Measurements from ENCODE around the gene ZBTB7C. TPM values are rescaled to one million over a fixed set of nuclear protein-coding genes. Genes with fewer than 3 reads are reported as not detected.

Gene ZBTB7C
- total and polyA plus RNA-seq, 9 of the 15 experiments (the other 6 are each of a cell fraction or from before 2014, with no cell fraction given), result not detected

- H3K27me3 ChIP-seq (ENCODE audit: control insufficient read depth in 2 of 2, insufficient read depth in 2 of 2, low read length in 2 of 2), result peaks cover 2 to 24% of the 10 kb centered on the region in 2 experiments; a peak in 2 of 5 replicates
- peaks cover 0 to 11% of the 10 kb centered on the region in 2 experiments; a peak in 2 of 5 replicates for H3K4me1 ChIP-seq (replicated peaks in 1 of 2; ENCODE audit: control insufficient read depth in 2 of 2, insufficient read depth in 2 of 2, low read length in 2 of 2)
- no peak for DNase-seq (ENCODE audit: extremely low read depth in 1 of 4, low spot score in 3 of 4)
- no peak overlapping the region for H3K4me3 ChIP-seq
- ChIA-PET POLR2A (no interaction called here), CTCF (ENCODE audit: low intra/inter-chr PET ratio) (no interaction called here)
- ATAC-seq, result no peak
- H3K4me2 ChIP-seq (ENCODE audit: insufficient read depth, low read length), result no peak overlapping the region
- no peaks in the 10 kb centered on the region for H3K79me2 ChIP-seq (ENCODE audit: control insufficient read depth, insufficient read depth, low read length)
- 10% methylated on average over 2 of the region's 4 CpGs for WGBS (ENCODE audit: insufficient coverage, low coverage, missing lambda C conversion rate)
- in situ Hi-C loops (cut with MboI) (no loop called here), intact Hi-C loops (cut with micrococcal nuclease) (no loop called here)
- TF ChIP-seq MLX (CRISPR knock-in tag; conservative IDR thresholded peaks at IDR 0.05) (no peak), HDAC6 (IDR thresholded peaks at IDR 0.05; ENCODE audit: low read depth, low read length) (no peak), MAFK (IDR thresholded peaks at IDR 0.05; ENCODE audit: low read length) (no peak), ZC3H4 (CRISPR knock-in tag; IDR thresholded peaks at IDR 0.05; ENCODE audit: borderline replicate concordance) (no peak), ARID2 (IDR thresholded peaks at IDR 0.05) (no peak)
- H2AFZ ChIP-seq (ENCODE audit: low read depth, low read length), result no peak overlapping the region
- no peak for FAIRE-seq
- no peaks in the 10 kb centered on the region for H4K20me1 ChIP-seq (replicated peaks; ENCODE audit: control insufficient read depth, insufficient read depth, low read length)
- H3K9me1 ChIP-seq (ENCODE audit: control insufficient read depth, insufficient read depth, low read length), result no peaks in the 10 kb centered on the region
- no peak overlapping the region for H3K27ac ChIP-seq (ENCODE audit: extremely low read depth, low read depth, low read length)
- BruUV-seq (replicated peaks), result no TSS peak
- no peaks in the 10 kb centered on the region for H3K9me3 ChIP-seq (replicated peaks; ENCODE audit: control insufficient read depth, insufficient read depth, low read depth, low read length)
- H3K36me3 ChIP-seq (ENCODE audit: control insufficient read depth, insufficient read depth, low read length), result no peaks in the 10 kb centered on the region
- no peak overlapping the region for H3K9ac ChIP-seq (ENCODE audit: insufficient read depth in 1 of 2, low read depth in 2 of 2, low read length in 2 of 2)
Measured at GRCh38 chr18:48160622-48161021, 248.6 kb downstream of the ZBTB7C start.

DNA sequence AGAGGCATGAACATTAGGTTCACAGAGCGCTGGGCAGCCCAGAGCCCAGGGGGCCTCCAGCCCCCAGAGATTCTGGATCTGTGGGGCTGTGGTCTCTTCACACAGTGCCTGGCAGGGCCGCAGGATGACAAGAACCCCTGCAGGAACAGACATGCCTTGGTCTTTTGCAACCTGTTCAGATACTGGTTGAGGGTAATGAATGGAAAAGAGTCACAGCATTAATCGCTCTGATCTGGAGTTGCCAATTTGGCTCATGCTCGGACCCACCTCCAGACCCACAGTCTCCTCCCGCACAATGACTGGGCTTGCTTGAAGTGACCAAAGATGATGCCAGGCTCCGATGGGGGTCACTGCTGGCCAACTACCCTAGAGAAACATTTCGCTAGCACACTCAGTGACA lies 249.4 kb downstream of the ZBTB7C start:
- H3K9me3 ChIP-seq (replicated peaks; ENCODE audit: control insufficient read depth, insufficient read depth, low read depth, low read length), result no peaks in the 10 kb centered on the region
- no peaks in the 10 kb centered on the region for H3K36me3 ChIP-seq (ENCODE audit: control insufficient read depth, insufficient read depth, low read length)
- ATAC-seq, result no peak
- H4K20me1 ChIP-seq (replicated peaks; ENCODE audit: control insufficient read depth, insufficient read depth, low read length), result no peaks in the 10 kb centered on the region
- H3K4me2 ChIP-seq (ENCODE audit: insufficient read depth, low read length), result no peak overlapping the region
- intact Hi-C loops (cut with micrococcal nuclease), result no loop called here
- no TSS peak for BruUV-seq (replicated peaks)
- H3K9ac ChIP-seq (ENCODE audit: insufficient read depth in 1 of 2, low read depth in 2 of 2, low read length in 2 of 2), result no peak overlapping the region
- H3K9me1 ChIP-seq (ENCODE audit: control insufficient read depth, insufficient read depth, low read length), result no peaks in the 10 kb centered on the region
- no peak for FAIRE-seq
- POLR2A ChIA-PET, result no interaction called here
- in situ Hi-C loops (cut with MboI), result no loop called here
- WGBS (ENCODE audit: insufficient coverage, low coverage, missing lambda C conversion rate), result 0% methylated on average over 4 of the region's 7 CpGs
- no peak for DNase-seq (ENCODE audit: extremely low read depth in 1 of 4, low spot score in 3 of 4)
- H3K27ac ChIP-seq (ENCODE audit: extremely low read depth, low read depth, low read length), result no peak overlapping the region
- no peak overlapping the region for H2AFZ ChIP-seq (ENCODE audit: low read depth, low read length)
- CTCF ChIA-PET (ENCODE audit: low intra/inter-chr PET ratio), result no interaction called here
- H3K4me3 ChIP-seq, result no peak overlapping the region
- H3K4me1 ChIP-seq (replicated peaks in 1 of 2; ENCODE audit: control insufficient read depth in 2 of 2, insufficient read depth in 2 of 2, low read length in 2 of 2), result peaks cover 0 to 11% of the 10 kb centered on the region in 2 experiments; a peak in 2 of 5 replicates
- H3K79me2 ChIP-seq (ENCODE audit: control insufficient read depth, insufficient read depth, low read length), result no peaks in the 10 kb centered on the region
- H3K27me3 ChIP-seq (ENCODE audit: control insufficient read depth in 2 of 2, insufficient read depth in 2 of 2, low read length in 2 of 2), result peaks cover 2 to 20% of the 10 kb centered on the region in 2 experiments; a peak in 2 of 5 replicates
- no peak for TF ChIP-seq USF2 (CRISPR knock-in tag; IDR thresholded peaks at IDR 0.05)
- no peak for TF ChIP-seq ZFP1 (CRISPR knock-in tag; IDR thresholded peaks at IDR 0.05)
- no peak for TF ChIP-seq SMAD4 (CRISPR knock-in tag; conservative IDR thresholded peaks at IDR 0.05)
- TF ChIP-seq, protein P1, sequence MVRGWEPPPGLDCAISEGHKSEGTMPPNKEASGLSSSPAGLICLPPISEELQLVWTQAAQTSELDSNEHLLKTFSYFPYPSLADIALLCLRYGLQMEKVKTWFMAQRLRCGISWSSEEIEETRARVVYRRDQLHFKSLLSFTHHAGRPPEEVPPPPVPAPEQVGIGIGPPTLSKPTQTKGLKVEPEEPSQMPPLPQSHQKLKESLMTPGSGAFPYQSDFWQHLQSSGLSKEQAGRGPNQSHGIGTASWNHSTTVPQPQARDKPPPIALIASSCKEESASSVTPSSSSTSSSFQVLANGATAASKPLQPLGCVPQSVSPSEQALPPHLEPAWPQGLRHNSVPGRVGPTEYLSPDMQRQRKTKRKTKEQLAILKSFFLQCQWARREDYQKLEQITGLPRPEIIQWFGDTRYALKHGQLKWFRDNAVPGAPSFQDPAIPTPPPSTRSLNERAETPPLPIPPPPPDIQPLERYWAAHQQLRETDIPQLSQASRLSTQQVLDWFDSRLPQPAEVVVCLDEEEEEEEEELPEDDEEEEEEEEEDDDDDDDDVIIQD (CRISPR knock-in tag; IDR thresholded peaks at IDR 0.05), result no peak
- no peak for TF ChIP-seq CGGBP1 (CRISPR knock-in tag; IDR thresholded peaks at IDR 0.05)
- TF ChIP-seq TRIM25 (IDR thresholded peaks at IDR 0.05; ENCODE audit: borderline replicate concordance), result no peak

Measured in K562 (cell line).